Aorta (tissue), 5 donors: Measurements from ENCODE around the gene SAMD4A. TPM values are rescaled to one million over a fixed set of nuclear protein-coding genes. Genes with fewer than 3 reads are reported as not detected.

ENCODE experiments used
- ATAC-seq: fragments of 200-7000 bp; cut with Tn5 transposase; one replicate; pipeline ENCODE4 v1.9.1; 2022; ENCODE audit warnings: moderate library complexity; ENCODE audit not compliant: low FRiP score
- DNase-seq, 2 donors: peaks; one replicate each; pipeline ENCODE4 v3.0.0-alpha.2; 2020
- H3K27ac ChIP-seq, 2 donors: one replicate each; pipeline ENCODE4 v1.5.1; 2013; ENCODE audit warnings: low read length in 2 of 2, mild to moderate bottlenecking in 2 of 2, moderate library complexity in 2 of 2, control low read depth in 1 of 2, inconsistent platforms in 1 of 2, low read depth in 1 of 2
- H3K27me3 ChIP-seq, 2 donors: one replicate each; pipeline ENCODE4 v1.6.1; 2013; ENCODE audit warnings: control low read depth in 1 of 2, low read length in 1 of 2, mild to moderate bottlenecking in 1 of 2, moderate library complexity in 1 of 2; ENCODE audit not compliant: insufficient read depth in 2 of 2, control insufficient read depth in 1 of 2
- H3K36me3 ChIP-seq, 2 donors: one replicate each; pipeline ENCODE4 v1.6.1; 2013; ENCODE audit warnings: control low read depth in 1 of 2, low read length in 1 of 2, mild to moderate bottlenecking in 1 of 2; ENCODE audit not compliant: insufficient read depth in 2 of 2, control insufficient read depth in 1 of 2
- H3K4me1 ChIP-seq, 2 donors: one replicate each; pipeline ENCODE4 v1.6.1; 2013; ENCODE audit warnings: low read length in 2 of 2, control low read depth in 1 of 2, mild to moderate bottlenecking in 1 of 2, moderate library complexity in 1 of 2; ENCODE audit not compliant: insufficient read depth in 2 of 2, control insufficient read depth in 1 of 2
- H3K4me3 ChIP-seq, 2 donors: one replicate each; pipeline ENCODE4 v1.5.1; 2013; ENCODE audit warnings: low read length in 2 of 2, control low read depth in 1 of 2, mild to moderate bottlenecking in 1 of 2
- H3K9me3 ChIP-seq: one replicate; pipeline ENCODE4 v1.6.1; 2013; ENCODE audit warnings: mild to moderate bottlenecking, low read length; ENCODE audit not compliant: control insufficient read depth
- WGBS, 2 donors: extraction: QIAGEN DNeasy Blood & Tissue Kit; methylation state at CpG; one replicate each; pipeline ENCODE4 v1.1.7; 2013; 5-methylcytosine and 5-hydroxymethylcytosine counted together
- intact Hi-C, 2 donors: fragments of 100-400 bp; cut with DNase I; formaldehyde crosslinking; loops; one replicate each; pipeline versions ENCODE4 v1.14.2 to v1.15.0; 2022
- polyA plus RNA-seq, 2 donors: library from polyadenylated mRNA; stranded (reverse); fragments of 200-250 nt; gene quantifications; one replicate each; pipeline ENCODE4 v1.2.3, GENCODE V29; 2013
- total RNA-seq, 2 donors: library from RNA; stranded (reverse); fragmentation: NEBNext Ultra II Directional; extraction: Animal tissue kit (Norgen Biotek cat#: 25700); gene quantifications; one replicate each; pipeline ENCODE4 v1.2.1, GENCODE V29; 2021
- donor health status: healthy with polysubstance abuse.
- donor health status: Bipolar disorder and iron deficiency.
- donor health status: DM: no; HTN: no; CAD: no.
- donor health status: DM: no; HTN: no; CAD: no.
- donor health status: DM: yes; HTN: yes; CAD: no.

Gene SAMD4A
- total and polyA plus RNA-seq, 4 donors = 18.8 to 386 (median 102) TPM

- Histone ChIP-seq H3K36me3 (peaks cover 0 to 2% of the 10 kb centered on the region in 2 donors), H3K4me1 (no peaks in the 10 kb centered on the region), H3K4me3 (no peak overlapping the region), H3K27ac (no peak overlapping the region), H3K27me3 (no peaks in the 10 kb centered on the region), H3K9me3 (no peaks in the 10 kb centered on the region)
- DNase-seq (no peak), ATAC-seq (no peak)
- 46 to 50% methylated on average over 2 of the region's 2 CpGs for WGBS, 2 donors
- intact Hi-C loops = no loop called here
Observed at GRCh38 chr14:54535646-54536045, 31.3 kb upstream of the SAMD4A start.

GRCh38 chr14:54537651-54538050, 29.3 kb upstream of the SAMD4A start:
- ATAC-seq (no peak), DNase-seq (no peak)
- no peak overlapping the region for H3K27ac ChIP-seq
- H3K9me3 ChIP-seq = no peaks in the 10 kb centered on the region
- H3K4me1 ChIP-seq = no peaks in the 10 kb centered on the region
- H3K36me3 ChIP-seq = peaks cover 0 to 2% of the 10 kb centered on the region in 2 donors
- no peak overlapping the region for H3K4me3 ChIP-seq
- whole genome bisulfite sequencing, 2 donors = 95 to 97% methylated on average over 2 of the region's 2 CpGs
- no peaks in the 10 kb centered on the region for H3K27me3 ChIP-seq
- intact Hi-C loops = no loop called here

- 93 to 98% methylated on average over 3 of the region's 3 CpGs for WGBS, 2 donors
- ATAC-seq = no peak
Observed at GRCh38 chr14:54538055-54538454, 28.9 kb upstream of the SAMD4A start.

GRCh38 chr14:54547583-54547982, 19.3 kb upstream of the SAMD4A start:
- Histone ChIP-seq H3K27ac (no peak overlapping the region), H3K4me1 (no peaks in the 10 kb centered on the region), H3K4me3 (no peak overlapping the region), H3K9me3 (no peaks in the 10 kb centered on the region), H3K36me3 (no peaks in the 10 kb centered on the region), H3K27me3 (no peaks in the 10 kb centered on the region)
- intact Hi-C loops = no loop called here
- no peak for DNase-seq
- 94 to 97% methylated on average over 3 of the region's 3 CpGs for WGBS, 2 donors
- ATAC-seq = no peak

More at GRCh38 chr14:54538055-54538454, 28.9 kb upstream of the SAMD4A start:
- no peak for DNase-seq
- Histone ChIP-seq H3K4me1 (no peaks in the 10 kb centered on the region), H3K27ac (no peak overlapping the region), H3K9me3 (no peaks in the 10 kb centered on the region), H3K36me3 (peaks cover 0 to 2% of the 10 kb centered on the region in 2 donors), H3K27me3 (no peaks in the 10 kb centered on the region), H3K4me3 (no peak overlapping the region)
- intact Hi-C loops = no loop called here

- ATAC-seq (no peak), DNase-seq (no peak)
- H3K36me3 ChIP-seq = no peaks in the 10 kb centered on the region
- H3K27ac ChIP-seq = no peak overlapping the region
- no peak overlapping the region for H3K4me3 ChIP-seq
- no peaks in the 10 kb centered on the region for H3K4me1 ChIP-seq
- no peaks in the 10 kb centered on the region for H3K9me3 ChIP-seq
- 78 to 81% methylated on average over 5 of the region's 5 CpGs for WGBS, 2 donors
- no peaks in the 10 kb centered on the region for H3K27me3 ChIP-seq
- intact Hi-C loops = no loop called here
Observed at GRCh38 chr14:54548491-54548890, 18.4 kb upstream of the SAMD4A start.

- no peaks in the 10 kb centered on the region for H3K9me3 ChIP-seq
- DNase-seq (no peak), ATAC-seq (no peak)
- H3K4me3 ChIP-seq = no peak overlapping the region
- no peak overlapping the region for H3K27ac ChIP-seq
- H3K36me3 ChIP-seq = no peaks in the 10 kb centered on the region
- H3K27me3 ChIP-seq = no peaks in the 10 kb centered on the region
- no peaks in the 10 kb centered on the region for H3K4me1 ChIP-seq
- 87 to 89% methylated on average over 3 of the region's 3 CpGs for WGBS, 2 donors
- intact Hi-C loops = no loop called here
Observed at GRCh38 chr14:54549862-54550261, 17.1 kb upstream of the SAMD4A start.

- no peak for DNase-seq
- intact Hi-C loops = no loop called here
- 81 to 84% methylated on average over 1 of the region's 1 CpG for WGBS, 2 donors
Observed at GRCh38 chr14:54550514-54550913, 16.4 kb upstream of the SAMD4A start.

GRCh38 chr14:54554401-54554800, 12.5 kb upstream of the SAMD4A start:
- DNase-seq (no peak), ATAC-seq (no peak)
- Histone ChIP-seq H3K27ac (no peak overlapping the region), H3K36me3 (no peaks in the 10 kb centered on the region), H3K4me3 (no peak overlapping the region), H3K9me3 (no peaks in the 10 kb centered on the region), H3K4me1 (no peaks in the 10 kb centered on the region), H3K27me3 (no peaks in the 10 kb centered on the region)
- intact Hi-C loops = no loop called here
- WGBS, 2 donors = 94 to 96% methylated on average over 2 of the region's 2 CpGs

More at GRCh38 chr14:54550514-54550913, 16.4 kb upstream of the SAMD4A start:
- H3K27ac ChIP-seq = no peak overlapping the region
- ATAC-seq = no peak
- H3K4me1 ChIP-seq = no peaks in the 10 kb centered on the region
- no peaks in the 10 kb centered on the region for H3K36me3 ChIP-seq
- no peak overlapping the region for H3K4me3 ChIP-seq
- H3K9me3 ChIP-seq = no peaks in the 10 kb centered on the region
- no peaks in the 10 kb centered on the region for H3K27me3 ChIP-seq

GRCh38 chr14:54555651-54556050, 11.3 kb upstream of the SAMD4A start:
- no peak for DNase-seq
- intact Hi-C loops = no loop called here
- 92 to 97% methylated on average over 2 of the region's 2 CpGs for WGBS, 2 donors

More at GRCh38 chr14:54555651-54556050, 11.3 kb upstream of the SAMD4A start:
- Histone ChIP-seq H3K4me1 (no peaks in the 10 kb centered on the region), H3K27ac (no peak overlapping the region), H3K4me3 (no peak overlapping the region), H3K36me3 (no peaks in the 10 kb centered on the region), H3K9me3 (no peaks in the 10 kb centered on the region), H3K27me3 (no peaks in the 10 kb centered on the region)
- no peak for ATAC-seq
